ENCODE results near the gene MINPP1.

GRCh38 chr10:87551326-87551725, 46.6 kb downstream of the MINPP1 start:
- TF ChIP-seq CTCF (IDR thresholded peaks at IDR 0.05) (no peak), POLR2A (IDR thresholded peaks at IDR 0.05) (no peak)

All from heart left ventricle (tissue), 13 donors.